Activated gamma-delta T cell treated with anti-CD3 and anti-CD28 coated beads, Interleukin-2, amount 50 U/mL, for 16 hours (primary cell): Measurements from ENCODE around the gene OR51G2.
"Not testable (repeated sequence)": the region's sequence is repeated elsewhere in the genome, so short reads cannot be mapped to it uniquely, and the experiment has no call there.

Experiments
- DNase-seq: peaks from one replicate; pipeline ENCODE4 v3.0.0-alpha.2; 2020; ENCODE audit warnings: low read depth

The OR51G2 gene, protein sequence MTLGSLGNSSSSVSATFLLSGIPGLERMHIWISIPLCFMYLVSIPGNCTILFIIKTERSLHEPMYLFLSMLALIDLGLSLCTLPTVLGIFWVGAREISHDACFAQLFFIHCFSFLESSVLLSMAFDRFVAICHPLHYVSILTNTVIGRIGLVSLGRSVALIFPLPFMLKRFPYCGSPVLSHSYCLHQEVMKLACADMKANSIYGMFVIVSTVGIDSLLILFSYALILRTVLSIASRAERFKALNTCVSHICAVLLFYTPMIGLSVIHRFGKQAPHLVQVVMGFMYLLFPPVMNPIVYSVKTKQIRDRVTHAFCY

DNA sequence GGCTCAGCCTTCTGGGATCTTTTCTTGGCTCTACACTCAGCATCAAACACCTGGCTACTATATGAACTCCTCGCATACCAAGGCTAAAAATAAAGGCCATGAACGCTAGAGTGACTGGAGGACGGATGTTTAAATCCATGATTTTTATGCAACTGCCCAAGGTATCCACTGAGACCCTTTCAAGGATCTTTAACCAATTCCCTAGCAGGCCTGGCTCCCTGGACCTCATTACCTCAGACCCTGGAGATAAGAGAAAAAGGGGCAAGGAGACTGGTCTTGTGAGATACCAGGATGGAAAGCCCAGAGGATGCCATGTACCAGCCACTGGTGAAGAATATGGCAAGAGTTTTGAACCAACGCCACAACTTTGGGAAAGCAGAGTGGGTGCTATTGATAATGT lies at the start of gene OR51G2:
TSS of gene OR51G2 (minus strand) at position 101 of the 400 bp plus-strand sequence. CDS start 3,687 bp downstream, outside the sequence.
- no peak for DNase-seq

DNA sequence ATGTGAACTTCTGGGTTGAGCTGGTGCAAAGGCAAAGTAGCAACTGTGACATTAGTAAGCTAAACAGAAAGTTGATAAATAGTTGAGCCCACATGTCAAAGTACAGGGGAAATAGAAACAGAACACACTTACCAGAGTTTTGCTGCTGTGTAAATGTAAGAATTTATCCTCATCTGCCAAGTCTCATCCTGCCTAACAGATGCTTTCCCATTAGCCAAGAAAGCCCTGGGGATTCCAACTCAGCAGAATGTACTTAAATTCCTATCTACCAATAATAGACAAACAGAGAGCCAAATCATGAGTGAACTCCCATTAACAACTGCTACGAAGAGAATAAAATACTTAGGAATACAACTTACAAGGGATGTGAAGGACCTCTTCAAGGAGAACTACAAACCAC lies 43.7 kb upstream of the OR51G2 start:
- DNase-seq, result no peak

DNA sequence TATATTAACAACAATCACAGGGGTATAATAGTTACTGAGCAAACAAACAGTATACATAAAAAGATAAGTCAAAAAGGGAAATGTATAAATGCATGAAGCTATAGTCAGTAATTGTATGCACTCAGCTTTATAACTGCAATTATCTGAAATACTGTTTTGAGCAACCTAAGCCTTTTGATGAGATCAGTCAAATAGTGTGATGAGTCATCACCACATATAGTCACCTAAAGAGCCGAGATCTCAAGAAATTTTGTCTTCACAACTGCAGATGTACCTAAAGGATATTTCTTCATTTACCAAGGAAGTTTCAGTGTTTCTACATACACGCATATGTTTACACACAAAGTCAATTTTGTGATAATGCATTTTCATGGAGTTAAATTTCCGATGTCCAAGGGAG lies 41.7 kb upstream of the OR51G2 start:
- no peak for DNase-seq

GRCh38 chr11:4957396-4957795 lies 38.2 kb upstream of the OR51G2 start:
- no peak for DNase-seq

DNA sequence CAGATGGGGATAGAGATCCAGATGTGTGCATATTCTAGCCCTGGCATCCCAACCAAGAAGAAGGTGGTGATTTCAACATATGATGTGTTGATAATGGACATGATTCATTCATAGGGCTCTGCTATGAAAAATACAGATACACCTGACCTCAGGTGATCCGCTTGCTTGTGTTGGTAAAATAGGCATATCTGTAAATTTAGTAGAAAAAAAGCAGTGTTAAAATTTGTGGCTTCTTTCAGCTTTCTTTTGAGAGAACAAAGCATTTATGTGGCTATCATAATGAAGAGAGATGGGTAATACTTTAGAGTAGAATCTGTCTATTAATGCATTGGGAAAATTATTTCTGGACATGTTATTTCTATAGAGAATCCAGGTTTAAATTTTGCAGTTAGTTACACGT lies 36.5 kb upstream of the OR51G2 start, which contains the start of gene OR51A2:
TSS of gene OR51A2 (minus strand) at position 101 of the 400 bp plus-strand sequence. CDS start at position 101, 0 bp downstream.
- DNase-seq, result not testable (repeated sequence)

DNA sequence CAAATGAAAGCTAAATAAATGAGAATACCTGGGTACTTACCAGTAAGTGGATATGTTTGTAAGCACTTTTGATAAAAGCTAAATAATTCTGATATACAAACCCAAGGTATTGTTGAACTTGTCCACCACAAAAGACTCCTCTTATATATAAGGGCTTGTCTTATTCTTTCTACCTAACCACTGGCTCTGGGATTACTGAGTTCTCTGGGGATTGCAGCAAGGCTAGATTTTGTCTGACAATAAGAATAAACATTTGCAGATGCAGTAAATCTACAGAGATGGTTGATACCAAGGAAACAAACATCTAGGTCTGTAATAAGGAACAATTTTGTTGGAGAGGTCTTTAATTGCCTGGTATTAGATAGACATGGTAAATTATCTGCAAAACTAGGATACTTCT lies 28.4 kb upstream of the OR51G2 start, which contains the start of gene OR51A4:
TSS of gene OR51A4 (minus strand) at position 101 of the 400 bp plus-strand sequence. CDS start 505 bp downstream, outside the sequence.
- DNase-seq, result no peak

- no peak for DNase-seq
Observed at GRCh38 chr11:4936745-4937144, 17.6 kb upstream of the OR51G2 start.

- no peak for DNase-seq
Observed at GRCh38 chr11:4932751-4933150, 13.6 kb upstream of the OR51G2 start.

DNA sequence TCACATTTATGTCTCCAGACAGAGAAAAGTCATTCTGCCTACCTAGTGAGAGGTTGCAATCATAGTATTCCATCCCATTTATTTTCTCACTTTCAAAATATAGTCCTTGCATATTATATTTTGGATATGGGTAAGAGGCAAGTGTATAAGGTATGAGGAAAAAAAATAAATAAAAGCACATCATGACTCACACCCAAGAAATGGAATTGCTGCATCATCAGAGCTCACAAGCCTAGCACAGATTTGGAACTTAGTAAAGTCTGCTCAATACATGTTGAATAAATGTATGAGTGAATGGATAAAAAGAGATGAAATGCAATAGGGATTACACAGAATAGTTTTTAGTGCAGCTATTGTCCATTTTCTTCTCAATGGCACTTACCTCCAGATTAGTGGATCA lies 7.5 kb upstream of the OR51G2 start:
- no peak for DNase-seq

GRCh38 chr11:4924239-4924638 lies 5.1 kb upstream of the OR51G2 start, which contains the start of gene OR51G1:
OR51G1 (minus strand) TSS chr11:4924339; CDS start chr11:4924339, 0 bp downstream.
- no peak for DNase-seq

DNA sequence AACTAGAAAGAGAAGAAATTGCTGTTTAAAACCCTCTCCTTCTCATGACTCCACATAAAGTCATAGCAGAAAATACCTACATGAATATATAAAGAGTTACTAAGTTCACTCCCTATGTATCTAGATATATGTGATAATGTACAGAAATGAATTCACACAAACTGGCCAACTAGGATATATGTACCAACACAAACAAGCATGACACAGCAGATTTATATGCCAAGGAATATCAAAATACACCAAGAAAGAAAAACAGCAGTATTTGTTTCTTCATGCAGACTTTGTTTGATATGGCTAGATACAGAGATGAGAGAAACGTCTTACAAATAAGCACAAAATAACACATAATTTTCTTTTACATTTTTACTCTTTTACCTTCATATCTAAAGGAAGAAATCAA lies 3.2 kb upstream of the OR51G2 start:
- DNase-seq, result no peak

- DNase-seq, result no peak
Observed at GRCh38 chr11:4921796-4922195, 2.6 kb upstream of the OR51G2 start.

DNA sequence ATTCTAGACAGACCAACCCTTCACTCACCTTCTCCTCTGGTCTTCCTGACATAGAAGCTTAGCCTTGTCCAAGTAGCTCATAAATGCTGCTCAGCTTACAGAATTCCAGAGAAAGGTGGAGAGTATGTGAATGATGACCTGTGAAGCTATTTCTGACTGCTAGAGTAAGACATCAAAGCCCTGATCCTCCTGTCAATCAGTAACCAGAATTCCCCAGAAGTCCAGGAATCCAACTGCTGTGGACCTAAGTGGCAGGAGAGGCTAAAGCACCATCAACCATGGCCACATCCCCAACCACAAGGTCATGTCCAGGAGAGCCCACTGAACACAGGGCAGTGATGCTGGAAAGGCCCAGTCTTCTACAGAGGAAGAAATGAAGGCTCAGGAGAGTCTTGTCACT lies 2.6 kb downstream of the OR51G2 start:
- DNase-seq, result no peak

DNA sequence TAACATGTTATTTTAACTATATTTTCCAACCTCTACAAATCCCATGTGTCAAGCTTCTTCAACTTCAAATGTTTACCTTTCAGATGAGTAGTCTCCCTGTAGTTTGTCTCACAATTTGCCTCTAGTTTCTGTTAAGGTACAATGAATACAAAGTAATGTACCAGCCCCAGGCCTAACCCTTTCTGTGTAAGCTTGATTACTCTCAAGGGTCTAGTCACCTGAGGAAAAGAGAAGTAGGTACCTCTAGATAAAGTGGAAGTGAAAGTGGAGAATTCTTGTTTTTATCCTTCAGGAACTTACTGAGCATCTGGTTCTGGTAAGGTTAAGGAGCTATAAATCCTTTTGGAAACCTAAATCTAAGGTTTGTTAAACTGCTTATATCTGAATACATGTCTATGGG lies 15.7 kb downstream of the OR51G2 start, which contains the start of gene OR51A7:
TSS of gene OR51A7 (plus strand) at position 300 of the 400 bp plus-strand sequence. CDS start 3,587 bp downstream, outside the sequence.
- DNase-seq, result no peak

DNA sequence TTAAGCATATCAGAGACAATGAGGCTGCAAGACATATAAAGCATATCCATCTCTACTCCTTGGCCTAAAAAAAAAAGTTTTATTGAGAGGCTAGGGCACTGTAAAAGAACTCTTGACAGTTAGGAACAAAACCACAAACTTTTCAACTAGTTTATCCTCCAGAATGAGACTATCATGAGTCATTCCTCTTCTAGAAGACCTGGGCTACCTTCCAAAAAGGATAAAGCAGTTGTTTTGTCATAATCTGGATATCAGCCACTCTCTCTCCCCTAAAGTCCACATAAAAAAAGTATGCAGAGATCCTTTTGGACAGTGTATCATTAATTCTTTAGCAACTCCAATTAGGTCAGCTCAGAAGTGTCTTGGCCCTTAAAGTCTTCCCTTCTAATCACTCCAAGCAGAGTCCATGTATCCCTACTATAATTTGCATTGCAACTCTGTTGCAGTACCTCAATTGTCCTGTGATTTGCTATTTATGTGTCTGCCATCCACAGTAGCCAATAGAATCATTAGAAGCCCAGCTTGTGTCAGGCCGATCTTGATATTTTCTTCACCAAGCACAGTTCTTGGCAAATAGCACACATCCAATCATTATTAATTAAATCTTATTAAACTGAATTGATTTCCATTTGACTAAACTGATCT lies 27.0 kb downstream of the OR51G2 start:
- no peak for DNase-seq

- no peak for DNase-seq
Observed at GRCh38 chr11:4890279-4890678, 28.9 kb downstream of the OR51G2 start.

GRCh38 chr11:4887591-4887990 lies 31.6 kb downstream of the OR51G2 start:
- no peak for DNase-seq

DNA sequence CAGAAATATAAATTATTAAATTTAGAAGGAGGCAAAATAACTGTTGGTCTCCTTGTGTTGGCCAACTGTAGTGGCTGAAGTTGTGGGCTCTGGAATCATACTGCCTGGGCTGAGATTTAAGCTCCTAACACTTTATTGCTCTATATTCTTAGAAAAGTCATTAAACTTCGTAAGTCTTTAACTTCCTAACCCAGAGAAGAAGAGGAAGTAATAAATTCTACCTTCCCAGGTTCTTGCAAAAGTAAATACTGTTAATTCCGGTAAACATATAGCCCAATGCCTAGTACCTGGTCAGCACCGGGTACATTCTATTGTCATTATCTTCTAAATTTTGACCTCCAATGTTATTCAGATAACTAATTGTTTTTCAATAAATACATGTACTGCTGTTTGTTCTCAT lies 33.0 kb downstream of the OR51G2 start:
- no peak for DNase-seq

- no peak for DNase-seq
Observed at GRCh38 chr11:4884361-4884760, 34.8 kb downstream of the OR51G2 start.

DNA sequence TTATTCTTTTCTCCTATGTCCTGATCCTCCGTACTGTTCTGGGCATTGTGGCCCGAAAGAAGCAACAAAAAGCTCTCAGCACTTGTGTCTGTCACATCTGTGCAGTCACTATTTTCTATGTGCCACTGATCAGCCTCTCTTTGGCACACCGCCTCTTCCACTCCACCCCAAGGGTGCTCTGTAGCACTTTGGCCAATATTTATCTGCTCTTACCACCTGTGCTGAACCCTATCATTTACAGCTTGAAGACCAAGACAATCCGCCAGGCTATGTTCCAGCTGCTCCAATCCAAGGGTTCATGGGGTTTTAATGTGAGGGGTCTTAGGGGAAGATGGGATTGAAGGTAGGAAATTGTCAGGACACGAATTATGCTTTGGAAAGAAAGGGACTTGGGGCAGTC lies 36.6 kb downstream of the OR51G2 start:
- DNase-seq, result no peak

- DNase-seq, result no peak
Observed at GRCh38 chr11:4881860-4882500, 37.2 kb downstream of the OR51G2 start, which contains the start of gene OR51T1. OR51T1 (plus strand) TSS chr11:4881900; CDS start chr11:4881900, 0 bp downstream.

DNA sequence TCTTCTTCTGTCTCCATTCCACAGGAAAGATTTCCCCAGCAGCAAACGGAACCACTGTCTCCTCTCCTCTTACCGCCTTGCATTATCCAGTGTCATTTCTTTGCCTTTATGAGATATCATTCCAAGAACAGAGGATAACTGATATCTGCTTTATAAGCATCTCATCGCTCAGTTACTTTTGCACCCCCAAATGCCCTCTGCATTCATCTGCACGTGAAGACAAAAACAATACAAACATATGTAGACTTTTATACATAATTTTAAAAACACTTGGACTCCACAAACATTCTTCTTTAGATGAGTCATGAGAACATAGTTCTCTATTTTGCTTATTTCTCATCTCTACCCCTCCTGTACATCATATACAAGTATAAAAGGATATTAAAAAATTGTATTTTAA lies 38.0 kb downstream of the OR51G2 start:
- no peak for DNase-seq

DNA sequence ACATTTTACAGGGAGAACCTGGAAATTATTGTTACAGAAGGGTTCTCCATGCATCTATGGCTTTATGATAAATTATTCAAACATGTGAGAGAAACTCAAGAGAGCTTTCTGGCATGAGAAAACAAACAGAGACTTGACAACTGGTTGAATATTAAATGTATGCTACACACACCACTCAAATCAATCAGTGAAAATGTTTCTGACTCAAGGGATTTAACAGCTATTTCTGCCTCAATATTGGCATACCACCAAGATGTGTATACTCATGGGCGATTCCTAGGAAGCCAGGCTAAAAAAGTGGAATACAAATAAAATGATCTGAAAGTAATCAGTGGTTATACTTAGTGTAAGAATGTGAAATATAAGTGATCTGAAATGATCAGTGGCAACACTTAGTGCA lies 53.3 kb downstream of the OR51G2 start:
- DNase-seq, result no peak
